SK-N-SH (cell line): ENCODE results near the gene TSSK3. TPM values are rescaled to one million over a fixed set of nuclear protein-coding genes. Genes with fewer than 3 reads are reported as not detected.
"Not testable (repeated sequence)": the region's sequence is repeated elsewhere in the genome, so short reads cannot be mapped to it uniquely, and the experiment has no call there.

ENCODE experiments used
- CTCF ChIA-PET: fragments of 300-600, 350-600 bp; formaldehyde crosslinking; extraction: SDS; loops from one replicate; lab custom pipeline; 2021; lab: Yijun Ruan, JAX
- POLR2A ChIA-PET: fragments of 350-600 bp; sonication (Branson Sonifier 250); formaldehyde crosslinking; extraction: SDS; loops from one replicate; lab custom pipeline; 2020; ENCODE audit warnings: antibody characterized with exemption, inconsistent platforms; lab: Yijun Ruan, JAX
- DNase-seq: peaks from one replicate; pipeline ENCODE4 v3.0.0; 2012
- H2AFZ ChIP-seq: fragments of 200-600 bp; sonication (generic); 2 replicates; pipeline ENCODE4 v1.8.1; 2016; ENCODE audit warnings: antibody characterized with exemption, mild to moderate bottlenecking, low read depth
- H3F3A ChIP-seq: fragments of 200-600 bp; sonication (generic); replicated peaks from 2 replicates; pipeline ENCODE3; 2016; ENCODE audit warnings: antibody characterized with exemption, mild to moderate bottlenecking; ENCODE audit not compliant: insufficient read depth
- H3K27ac ChIP-seq, 2 experiments: fragments of 200-500 bp in 1 of 2; fragments of 200-600 bp in 1 of 2; sonication (Bioruptor generic) in 1 of 2; sonication (generic), shearing (Covaris generic) in 1 of 2; 2 replicates each; pipeline versions ENCODE4 v1.5.1 to v1.6.1; 2014 to 2016; ENCODE audit warnings: low read depth in 2 of 2, inconsistent platforms in 1 of 2, low read length in 1 of 2, mild to moderate bottlenecking in 1 of 2, mixed read lengths in 1 of 2
- H3K27me3 ChIP-seq: fragments of 200-600 bp; sonication (generic), shearing (Covaris generic); 2 replicates; pipeline ENCODE4 v1.6.1; 2016; ENCODE audit warnings: mixed run types; ENCODE audit not compliant: insufficient read depth
- H3K36me3 ChIP-seq, 2 experiments: fragments of 200-500 bp in 1 of 2; fragments of 200-600 bp in 1 of 2; sonication (Bioruptor generic) in 1 of 2; sonication (generic) in 1 of 2; replicated peaks in 1 of 2; 2 replicates each; pipeline versions ENCODE3 to v1.5.1; 2014 to 2016; ENCODE audit warnings: low read length in 1 of 2, mild to moderate bottlenecking in 1 of 2; ENCODE audit not compliant: insufficient read depth in 2 of 2, control insufficient read depth in 1 of 2
- H3K4me1 ChIP-seq, 2 experiments: fragments of 200-500 bp in 1 of 2; fragments of 200-600 bp in 1 of 2; sonication (Bioruptor generic) in 1 of 2; sonication (generic), shearing (Covaris generic) in 1 of 2; 2 replicates each; pipeline versions ENCODE4 v1.5.1 to v1.6.1; 2014 to 2016; ENCODE audit warnings: low read depth in 1 of 2, low read length in 1 of 2, mixed run types in 1 of 2; ENCODE audit not compliant: insufficient read depth in 2 of 2, control insufficient read depth in 1 of 2
- H3K4me2 ChIP-seq: fragments of 200-600 bp; sonication (generic), shearing (Covaris generic); 2 replicates; pipeline ENCODE4 v1.6.1; 2017; ENCODE audit warnings: mixed run types
- H3K4me3 ChIP-seq, 2 experiments: fragments of 200-500 bp in 1 of 2; fragments of 200-600 bp in 1 of 2; sonication (Bioruptor generic) in 1 of 2; sonication (generic), shearing (Covaris generic) in 1 of 2; 2 replicates each; pipeline versions ENCODE4 v1.5.1 to v1.8.1; 2014 to 2016; ENCODE audit warnings: low read depth in 2 of 2, inconsistent platforms in 1 of 2, low read length in 1 of 2, mild to moderate bottlenecking in 1 of 2, mixed read lengths in 1 of 2, moderate library complexity in 1 of 2
- H3K79me2 ChIP-seq: fragments of 200-600 bp; sonication (generic); 2 replicates; pipeline ENCODE4 v1.8.1; 2017; ENCODE audit warnings: mild to moderate bottlenecking; ENCODE audit not compliant: insufficient read depth
- H3K9ac ChIP-seq: fragments of 200-600 bp; sonication (generic); 2 replicates; pipeline ENCODE4 v1.6.1; 2017; ENCODE audit warnings: mixed run types
- H3K9me2 ChIP-seq: fragments of 200-600 bp; sonication (generic); 2 replicates; pipeline ENCODE4 v1.6.1; 2017; ENCODE audit warnings: mixed run types
- H3K9me3 ChIP-seq: fragments of 200-600 bp; sonication (generic); 2 replicates; pipeline ENCODE4 v1.6.1; 2017; ENCODE audit warnings: mixed run types, mild to moderate bottlenecking, moderate library complexity
- H4K20me1 ChIP-seq: fragments of 200-600 bp; sonication (generic); 2 replicates; pipeline ENCODE4 v1.6.1; 2017; ENCODE audit warnings: mild to moderate bottlenecking, mixed run types; ENCODE audit not compliant: insufficient read depth
- ELF1 ChIP-seq: IDR thresholded peaks from 2 replicates; pipeline ENCODE4 v1.4.0; 2012
- FOSL2 ChIP-seq: IDR thresholded peaks from 2 replicates; pipeline ENCODE4 v1.4.0; 2012; ENCODE audit warnings: low read depth, mild to moderate bottlenecking, moderate library complexity, borderline replicate concordance
- GATA2 ChIP-seq: sonication (generic); formaldehyde crosslinking; IDR thresholded peaks from 2 replicates; pipeline ENCODE4 v1.5.0; 2020; ENCODE audit warnings: mild to moderate bottlenecking, missing genetic modification reagents
- JUND ChIP-seq: IDR thresholded peaks from 2 replicates; pipeline ENCODE4 v1.4.0; 2012
- MEF2A ChIP-seq: IDR thresholded peaks from 2 replicates; pipeline ENCODE4 v1.4.0; 2012; ENCODE audit warnings: low read depth, borderline replicate concordance
- MXI1 ChIP-seq: IDR thresholded peaks from 2 replicates; pipeline ENCODE4 v1.6.1; 2012; ENCODE audit warnings: mild to moderate bottlenecking, low read depth, low read length, improper control_type of control experiment
- NFIC ChIP-seq: IDR thresholded peaks from 2 replicates; pipeline ENCODE4 v1.4.0; 2012; ENCODE audit warnings: borderline replicate concordance
- NRF1 ChIP-seq: IDR thresholded peaks from 2 replicates; pipeline ENCODE4 v1.6.1; 2012; ENCODE audit warnings: low read depth, mild to moderate bottlenecking, low read length
- RAD21 ChIP-seq: IDR thresholded peaks from 2 replicates; pipeline ENCODE4 v1.6.1; 2012; ENCODE audit warnings: mild to moderate bottlenecking, low read length
- RCOR1 ChIP-seq: fragments of 150-350 bp; IDR thresholded peaks from 2 replicates; pipeline ENCODE4 v1.6.1; 2017; ENCODE audit warnings: antibody characterized with exemption, low read length
- RXRA ChIP-seq: IDR thresholded peaks from 2 replicates; pipeline ENCODE4 v1.4.0; 2012; ENCODE audit warnings: low read depth, mild to moderate bottlenecking, borderline replicate concordance
- TAF1 ChIP-seq: IDR thresholded peaks from 2 replicates; pipeline ENCODE4 v1.6.1; 2012; ENCODE audit warnings: low read depth, mild to moderate bottlenecking, low read length, moderate library complexity, borderline replicate concordance
- TEAD4 ChIP-seq: IDR thresholded peaks from 2 replicates; pipeline ENCODE4 v1.4.0; 2012; ENCODE audit warnings: mild to moderate bottlenecking, borderline replicate concordance; ENCODE audit not compliant: insufficient read depth
- YY1 ChIP-seq: IDR thresholded peaks from 2 replicates; pipeline ENCODE4 v1.4.0; 2012; ENCODE audit warnings: low read depth, mild to moderate bottlenecking
- WGBS: methylation state at CpG from one replicate; pipeline ENCODE4 v1.1.6; 2017; ENCODE audit warnings: low lambda C conversion rate; 5-methylcytosine and 5-hydroxymethylcytosine counted together
- polyA plus RNA-seq, 3 experiments: library from polyadenylated mRNA; depleted of rRNA; stranded (reverse); fragments of >200 nt; gene quantifications; 2 replicates each; pipeline ENCODE4 v1.2.3, GENCODE V29; 2012
- TF ChIP-seq, protein P1 (sequence below): IDR thresholded peaks from 2 replicates; pipeline ENCODE4 v1.4.0; 2012; ENCODE audit warnings: low read depth, borderline replicate concordance
- TF ChIP-seq, protein P2 (sequence below): IDR thresholded peaks from 2 replicates; pipeline ENCODE4; 2012

The TSSK3 gene
- polyA plus RNA-seq, 1 of the 3 experiments (the other 2 are of a cell fraction), result 0.28 TPM

DNA sequence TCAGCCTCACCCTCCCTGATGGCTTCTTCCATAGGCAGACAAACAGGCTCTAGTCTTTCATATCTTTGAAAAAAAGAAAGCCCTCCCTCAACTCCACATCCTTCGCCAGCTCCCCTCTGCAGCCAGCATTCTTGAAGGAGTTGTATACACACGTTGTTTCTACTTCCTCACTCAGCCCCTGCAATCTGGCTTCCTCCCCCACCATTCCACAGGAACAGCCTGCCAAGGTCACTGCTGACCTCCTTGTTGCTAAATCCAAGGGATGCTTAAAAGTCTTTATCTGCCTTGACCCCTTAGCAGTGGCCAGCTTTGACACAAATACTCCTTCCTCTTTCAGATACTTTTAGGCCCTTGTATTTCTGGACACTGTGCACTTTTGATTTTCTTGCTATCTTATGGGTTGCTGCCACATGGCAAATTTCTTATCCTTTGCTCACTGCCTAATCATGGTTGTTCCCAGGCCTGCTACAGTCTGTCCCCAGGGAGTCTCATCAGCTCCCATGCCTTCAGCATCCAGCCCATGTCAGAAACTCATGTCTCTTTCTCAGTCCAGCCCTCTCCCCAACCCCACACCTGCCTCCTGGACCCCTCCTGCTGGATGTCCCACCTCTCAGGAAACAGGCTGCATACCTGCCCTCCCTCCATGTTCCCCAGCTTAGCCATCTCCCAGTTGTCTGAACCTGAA, 8.3 kb upstream of the TSSK3 start:
- Histone ChIP-seq H3K79me2 (peaks cover 8% of the 10 kb centered on the region; the same call in 1 of the 2 replicates), H3K36me3 (no peaks in the 10 kb centered on the region), H3K27me3 (no peaks in the 10 kb centered on the region), H3K9ac (no peak overlapping the region), H3F3A (peaks cover 8% of the 10 kb centered on the region), H2AFZ (no peak overlapping the region), H4K20me1 (no peaks in the 10 kb centered on the region), H3K9me3 (no peaks in the 10 kb centered on the region), H3K9me2 (no peaks in the 10 kb centered on the region), H3K27ac (no peak overlapping the region), H3K4me2 (no peak overlapping the region), H3K4me3 (no peak overlapping the region), H3K4me1 (peaks cover 4 to 9% of the 10 kb centered on the region in 2 experiments; a peak in 2 of 4 replicates)
- WGBS, result 77% methylated on average over 2 of the region's 2 CpGs
- DNase-seq, result no peak
- TF ChIP-seq, protein P1, sequence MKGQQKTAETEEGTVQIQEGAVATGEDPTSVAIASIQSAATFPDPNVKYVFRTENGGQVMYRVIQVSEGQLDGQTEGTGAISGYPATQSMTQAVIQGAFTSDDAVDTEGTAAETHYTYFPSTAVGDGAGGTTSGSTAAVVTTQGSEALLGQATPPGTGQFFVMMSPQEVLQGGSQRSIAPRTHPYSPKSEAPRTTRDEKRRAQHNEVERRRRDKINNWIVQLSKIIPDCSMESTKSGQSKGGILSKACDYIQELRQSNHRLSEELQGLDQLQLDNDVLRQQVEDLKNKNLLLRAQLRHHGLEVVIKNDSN, result no peak
- TF ChIP-seq RCOR1 (no peak), JUND (no peak), MXI1 (no peak), FOSL2 (no peak), TAF1 (no peak), MEF2A (no peak), TEAD4 (no peak), GATA2 (CRISPR knock-in tag) (no peak), ELF1 (no peak), NRF1 (no peak), NFIC (no peak), RXRA (no peak), RAD21 (no peak), YY1 (no peak)
- TF ChIP-seq, protein P2, sequence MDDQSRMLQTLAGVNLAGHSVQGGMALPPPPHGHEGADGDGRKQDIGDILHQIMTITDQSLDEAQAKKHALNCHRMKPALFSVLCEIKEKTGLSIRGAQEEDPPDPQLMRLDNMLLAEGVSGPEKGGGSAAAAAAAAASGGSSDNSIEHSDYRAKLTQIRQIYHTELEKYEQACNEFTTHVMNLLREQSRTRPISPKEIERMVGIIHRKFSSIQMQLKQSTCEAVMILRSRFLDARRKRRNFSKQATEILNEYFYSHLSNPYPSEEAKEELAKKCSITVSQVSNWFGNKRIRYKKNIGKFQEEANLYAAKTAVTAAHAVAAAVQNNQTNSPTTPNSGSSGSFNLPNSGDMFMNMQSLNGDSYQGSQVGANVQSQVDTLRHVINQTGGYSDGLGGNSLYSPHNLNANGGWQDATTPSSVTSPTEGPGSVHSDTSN, result no peak
- ChIA-PET POLR2A (interaction anchor here (1.0 kb wide), 1 partner anchor 19 kb away, joined by 3 read pairs; no protein-coding TSS in a partner anchor), CTCF (interaction anchor here (0.6 to 2.0 kb wide), 6 partner anchors 9 to 551 kb away, joined by 3 to 5 read pairs (median 4); partner anchors contain the start of genes BSDC1, FAM229A and TSSK3)

DNA sequence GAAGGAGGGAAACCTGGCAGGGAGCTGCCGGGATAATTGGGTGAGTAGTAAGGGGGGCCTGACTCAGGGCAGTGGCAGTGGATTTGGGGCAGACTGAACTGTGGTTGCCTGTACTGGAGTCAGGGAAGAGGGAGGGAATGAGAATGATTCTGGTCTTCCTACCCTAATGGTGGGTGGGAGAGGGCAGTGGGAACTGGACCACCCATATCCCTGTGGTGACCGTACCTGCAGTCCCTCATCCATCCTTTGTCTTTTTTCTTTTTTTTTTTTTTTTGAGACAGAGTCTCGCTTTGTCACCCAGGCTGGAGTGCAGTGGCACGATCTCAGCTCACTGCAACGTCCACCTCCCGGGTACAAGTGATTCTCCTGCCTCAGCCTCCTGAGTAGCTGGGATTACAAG, 6.6 kb upstream of the TSSK3 start:
- H3K27ac ChIP-seq, H3K4me2 ChIP-seq, H3K36me3 ChIP-seq, H3K9me2 ChIP-seq, H2AFZ ChIP-seq, H3F3A ChIP-seq, DNase-seq, H3K79me2 ChIP-seq, H3K9me3 ChIP-seq, H4K20me1 ChIP-seq, H3K4me1 ChIP-seq, H3K9ac ChIP-seq, H3K27me3 ChIP-seq, H3K4me3 ChIP-seq: not testable (repeated sequence)
- CTCF ChIA-PET, result interaction anchor here (0.8 to 1.2 kb wide), 2 partner anchors 22 to 59 kb away, joined by 3 read pairs; no protein-coding TSS in a partner anchor
- WGBS, result 94% methylated on average over 6 of the region's 6 CpGs
- POLR2A ChIA-PET, result interaction anchor here (0.5 kb wide), 1 partner anchor 146 kb away, joined by 6 read pairs; no protein-coding TSS in a partner anchor
